GM19023 (cell line): Measurements from ENCODE around the gene SLC16A5.
"Not testable (repeated sequence)": the region's sequence is repeated elsewhere in the genome, so short reads cannot be mapped to it uniquely, and the experiment has no call there.

Source experiments
- ATAC-seq: cut with Tn5 transposase; IDR thresholded peaks from one replicate; pipeline ENCODE4 v1.9.1; 2021; ENCODE audit warnings: mild to moderate bottlenecking, moderate library complexity; ENCODE audit not compliant: unreplicated experiment

SLC16A5 gene

DNA sequence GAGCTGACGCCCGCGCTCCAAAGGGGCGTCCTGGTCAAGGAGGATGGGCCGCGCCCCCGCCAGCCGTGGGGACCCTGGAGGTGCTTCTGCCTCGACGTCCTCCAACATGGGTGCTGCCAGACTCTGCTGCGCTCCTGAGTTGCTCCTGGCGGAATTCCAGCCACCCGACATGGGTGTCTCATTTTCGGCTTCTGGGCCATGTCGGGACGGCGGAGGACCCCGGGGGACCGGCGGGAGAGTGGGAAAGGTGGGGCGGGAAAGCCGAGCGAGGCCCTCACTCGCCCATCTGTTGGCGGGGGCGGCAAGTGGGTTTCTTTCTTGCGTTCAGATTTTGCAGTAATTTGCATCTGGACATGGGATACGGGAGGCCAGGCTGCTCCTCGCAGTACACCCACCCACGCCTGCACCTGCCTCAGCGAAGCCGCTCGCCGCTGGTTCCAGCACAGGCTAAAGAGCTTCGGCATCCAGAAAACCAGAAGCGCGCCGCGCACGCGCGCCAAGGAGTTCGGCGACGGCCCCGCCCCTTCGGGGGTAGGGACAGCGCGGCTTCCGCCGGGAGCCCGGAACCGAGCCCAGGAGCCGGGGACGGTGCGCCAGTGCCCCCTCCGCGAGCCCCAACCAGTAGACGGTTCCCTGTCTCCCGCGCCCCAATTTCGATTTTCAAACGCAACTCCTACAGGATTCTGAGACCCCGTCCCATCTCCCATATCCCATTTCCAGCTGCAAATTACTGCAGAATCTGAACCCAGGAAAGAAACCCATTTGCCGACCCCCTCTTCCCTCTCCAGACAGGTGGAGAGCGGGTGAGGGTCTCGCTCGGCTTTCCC is 21.9 kb downstream of the SLC16A5 start, which contains the start of gene ARMC7:
Gene ARMC7, plus strand, starts transcription at position 563 of the 827 bp plus-strand sequence. CDS start 320 bp downstream, outside the sequence.
- peak; percentile 63 for ATAC-seq

DNA sequence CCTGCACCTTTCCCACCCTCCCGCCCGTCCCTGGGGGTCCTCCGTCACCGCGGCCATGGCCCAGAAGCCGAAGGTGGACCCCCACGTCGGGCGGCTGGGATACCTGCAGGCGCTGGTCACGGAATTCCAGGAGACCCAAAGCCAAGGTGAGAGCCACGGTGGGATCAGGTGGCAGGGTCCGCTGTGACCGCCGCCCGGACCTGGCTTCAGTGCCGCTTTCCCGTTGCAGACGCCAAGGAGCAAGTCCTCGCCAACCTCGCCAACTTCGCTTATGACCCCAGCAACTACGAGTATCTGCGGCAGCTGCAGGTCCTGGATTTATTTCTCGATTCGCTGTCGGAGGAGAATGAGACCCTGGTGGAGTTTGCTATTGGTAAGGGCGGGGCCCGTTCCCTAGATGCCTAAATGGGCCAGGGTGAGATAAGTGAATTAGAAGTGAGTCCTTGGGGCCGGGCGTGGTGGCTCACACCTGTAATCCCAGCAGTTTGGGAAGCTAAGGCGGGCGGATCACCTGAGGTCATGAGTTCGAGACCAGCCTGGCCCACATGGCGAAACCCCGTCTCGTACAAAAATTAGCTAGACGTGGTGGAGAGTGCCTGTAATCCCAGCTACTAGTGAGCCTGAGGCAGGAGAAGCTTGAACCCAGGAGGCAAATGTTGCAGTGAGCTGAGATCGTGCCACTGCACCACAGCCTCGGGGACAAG is 22.6 kb downstream of the SLC16A5 start:
- ATAC-seq = no peak

- ATAC-seq = no peak
Measured at GRCh38 chr17:75111777-75112335, 24.1 kb downstream of the SLC16A5 start.

GRCh38 chr17:75113798-75114551 is 26.2 kb downstream of the SLC16A5 start:
- ATAC-seq = no peak

DNA sequence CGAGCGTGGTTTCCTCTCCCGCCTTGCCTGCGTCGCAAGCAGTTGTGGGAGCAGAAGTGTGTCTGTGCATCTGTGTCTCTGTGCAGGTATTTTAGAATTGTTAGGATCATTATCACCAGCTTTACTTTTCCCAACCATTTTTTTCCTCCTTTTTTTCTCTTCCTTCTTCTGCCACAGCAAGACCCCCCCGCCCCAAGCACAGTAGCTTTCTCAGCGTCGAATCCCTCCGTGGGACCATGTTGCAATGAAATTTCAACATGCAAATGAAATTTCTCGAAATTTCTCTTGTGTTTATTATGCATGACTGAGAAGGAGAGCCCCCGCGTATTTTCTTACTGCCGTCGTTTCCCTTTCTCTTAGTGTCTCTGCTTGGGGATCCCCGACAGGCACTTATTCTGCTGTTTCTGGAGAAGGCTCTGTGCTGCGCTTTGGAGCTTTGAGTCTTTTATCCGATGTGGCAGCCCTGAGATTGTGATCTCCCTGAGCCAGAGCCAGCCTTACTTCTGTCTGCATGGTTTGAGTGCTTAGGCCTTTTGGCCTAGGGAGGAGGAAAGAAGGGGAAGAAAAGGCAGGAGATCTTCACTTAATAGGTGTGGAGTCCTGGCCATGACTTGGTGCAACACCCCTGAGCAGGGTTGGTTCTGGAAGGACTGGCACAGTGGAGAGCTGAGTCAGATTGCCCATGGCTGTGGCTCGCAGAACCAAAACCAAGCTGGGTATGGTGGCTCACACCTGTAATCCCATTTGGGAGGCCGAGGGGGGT is 27.0 kb downstream of the SLC16A5 start:
- ATAC-seq = no peak

DNA sequence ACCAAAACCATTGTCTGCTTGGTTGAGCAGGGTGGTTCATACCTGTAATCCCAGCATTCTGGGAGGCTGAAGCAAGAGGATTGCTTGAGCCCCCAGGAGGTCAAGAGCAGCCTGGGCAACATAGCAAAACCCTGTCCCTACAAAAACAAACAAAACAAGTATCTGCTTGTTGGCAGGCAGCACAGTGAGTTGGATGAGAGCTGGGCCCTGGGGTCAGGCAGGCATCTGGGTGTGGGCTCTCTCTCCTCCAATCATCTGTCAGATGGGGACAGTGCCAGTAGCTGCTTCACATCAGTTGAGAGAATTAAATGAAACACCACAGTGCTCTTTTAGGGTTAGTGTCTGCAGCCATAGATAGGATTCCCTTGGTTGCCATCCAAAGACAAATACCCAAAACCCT is 27.8 kb downstream of the SLC16A5 start:
- no peak for ATAC-seq

DNA sequence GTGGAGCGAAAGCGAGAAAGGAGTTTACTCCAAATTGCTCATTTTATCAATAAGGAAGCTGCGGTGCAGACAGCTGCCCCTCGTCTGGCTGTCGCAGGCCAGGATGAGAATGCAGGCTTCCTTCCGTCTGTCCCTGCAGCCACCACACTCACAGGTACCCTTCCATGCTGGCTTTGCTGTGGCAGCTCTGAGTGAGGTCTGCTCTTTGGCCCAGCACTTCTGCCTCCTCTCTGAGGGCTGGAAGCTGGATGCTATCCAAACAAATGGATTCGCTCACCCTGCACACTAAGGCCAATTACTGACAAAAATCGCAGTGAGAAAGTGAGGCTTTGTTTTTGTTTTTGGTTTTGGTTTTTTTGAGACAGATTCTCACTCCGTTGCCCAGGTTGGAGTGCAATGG is 29.0 kb downstream of the SLC16A5 start:
- ATAC-seq = no peak

GRCh38 chr17:75118307-75118706 is 30.6 kb downstream of the SLC16A5 start:
- ATAC-seq = no peak

GRCh38 chr17:75124041-75124818 is 36.5 kb downstream of the SLC16A5 start:
- no peak for ATAC-seq

DNA sequence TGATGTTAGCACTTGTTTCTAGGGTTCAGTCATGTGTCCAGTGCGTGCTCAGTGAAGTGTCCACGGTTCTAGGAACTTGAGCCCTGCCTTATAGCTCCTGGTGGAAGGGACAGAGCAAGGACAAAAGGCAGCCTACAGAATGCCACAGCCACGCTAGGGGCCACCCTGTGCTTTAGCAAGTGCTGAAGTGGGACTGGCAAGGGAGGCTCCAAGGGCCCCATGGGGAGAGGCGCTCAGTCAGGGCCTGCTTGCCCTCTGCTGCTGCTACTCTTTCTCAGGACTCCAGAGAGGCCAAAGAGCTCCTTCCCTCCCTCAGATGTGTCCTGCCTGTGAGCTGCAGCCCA is 37.0 kb downstream of the SLC16A5 start:
- ATAC-seq = no peak

DNA sequence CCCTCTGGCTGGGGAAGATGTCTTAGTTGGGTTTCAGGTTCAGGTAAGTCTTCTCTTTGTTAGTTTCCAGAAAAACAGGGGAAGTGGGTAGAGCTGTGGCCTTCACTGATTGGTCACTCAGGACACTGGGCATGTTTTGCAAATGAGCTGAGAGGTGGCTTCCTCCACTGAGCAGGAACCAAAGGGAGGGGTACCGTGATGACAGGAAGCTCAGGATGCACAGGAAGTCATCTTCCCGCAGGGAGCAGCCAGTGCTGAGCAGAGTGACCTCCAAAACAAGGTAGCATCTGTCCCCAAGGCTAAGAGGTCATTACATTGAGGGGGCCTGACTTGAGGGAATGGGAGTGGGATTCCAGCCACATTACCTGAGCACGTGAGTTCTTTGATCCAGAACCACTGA is 38.2 kb downstream of the SLC16A5 start:
- ATAC-seq = no peak

GRCh38 chr17:75126954-75127353 is 39.2 kb downstream of the SLC16A5 start:
- no peak for ATAC-seq

DNA sequence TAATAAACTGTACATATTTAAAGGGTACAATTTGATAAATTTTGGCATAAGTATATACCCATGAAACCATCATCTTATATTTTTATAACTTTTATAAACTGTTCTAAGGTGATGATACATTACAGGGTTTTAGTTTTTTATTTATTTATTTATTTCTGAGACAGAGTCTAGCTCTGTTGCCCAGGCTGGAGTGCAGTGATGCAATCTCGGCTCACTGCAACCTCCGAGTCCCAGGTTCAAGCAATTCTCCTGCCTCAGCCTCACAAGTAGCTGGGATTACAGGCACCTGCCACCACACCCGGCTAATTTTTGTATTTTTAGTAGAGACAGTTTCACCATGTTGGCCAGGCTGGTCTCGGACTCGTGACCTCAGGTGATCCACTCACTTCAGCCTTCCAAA is 40.2 kb downstream of the SLC16A5 start:
- ATAC-seq = not testable (repeated sequence)

GRCh38 chr17:75128694-75129505 is 41.1 kb downstream of the SLC16A5 start:
- no peak for ATAC-seq

DNA sequence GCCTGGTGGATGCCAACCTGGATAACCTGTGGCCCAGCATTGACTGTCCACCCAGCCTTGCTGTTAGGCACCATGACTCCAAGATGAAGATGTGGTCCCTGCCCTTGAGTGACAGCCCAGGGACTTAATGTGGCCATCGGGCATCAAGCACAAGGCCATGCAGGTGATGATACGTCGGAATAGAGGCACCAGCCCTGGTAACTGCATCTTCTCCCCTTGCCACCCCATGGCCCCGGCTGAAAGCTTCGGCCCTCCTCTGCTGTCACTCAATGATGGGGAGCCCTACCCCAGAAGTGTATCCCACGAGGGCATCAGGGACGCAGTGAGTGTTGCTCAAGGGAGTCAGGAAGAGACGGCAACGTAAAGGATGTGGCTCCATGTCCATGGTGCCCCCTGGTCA is 41.8 kb downstream of the SLC16A5 start:
- no peak for ATAC-seq

DNA sequence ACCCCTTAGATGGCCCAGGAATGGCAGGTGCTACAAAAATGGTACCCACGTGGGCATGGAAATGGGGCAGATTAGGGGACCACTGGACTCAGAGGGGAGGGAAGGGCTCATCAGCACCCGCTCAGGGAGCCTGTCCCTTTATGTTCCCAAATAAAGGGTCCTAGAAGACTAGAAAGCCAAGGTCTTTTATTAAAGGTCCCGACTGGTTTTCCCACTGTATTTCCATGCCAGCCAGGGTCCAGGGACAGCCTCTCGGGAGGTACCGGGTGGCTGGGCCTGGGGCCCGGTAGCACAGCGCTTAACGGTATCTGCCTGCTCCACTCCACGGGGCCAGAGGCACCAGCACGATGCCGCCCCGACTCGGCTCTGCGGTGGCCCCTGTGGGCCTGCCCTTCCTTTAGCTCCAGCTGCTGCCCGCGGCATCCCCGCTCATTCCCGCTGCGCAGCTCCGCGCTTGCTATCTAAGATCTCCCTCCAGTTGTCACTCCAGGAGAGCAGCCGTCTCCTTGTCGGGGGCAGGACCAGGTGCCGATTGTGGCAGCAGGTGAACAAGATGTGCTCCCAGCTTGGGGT is 42.4 kb downstream of the SLC16A5 start:
- ATAC-seq = no peak

GRCh38 chr17:75130632-75131277 is 43.0 kb downstream of the SLC16A5 start:
- peak; percentile 23 for ATAC-seq
